HL-60/S4 (cell line): Measurements from ENCODE around the gene NEK11.

Experiments
- in situ Hi-C: fragments of 300-500 bp; cut with MboI; formaldehyde crosslinking; loops from 2 replicates; pipeline ENCODE4 v1.14.3; 2022; ENCODE audit warnings: low sequenced_read_pairs

Gene NEK11

DNA sequence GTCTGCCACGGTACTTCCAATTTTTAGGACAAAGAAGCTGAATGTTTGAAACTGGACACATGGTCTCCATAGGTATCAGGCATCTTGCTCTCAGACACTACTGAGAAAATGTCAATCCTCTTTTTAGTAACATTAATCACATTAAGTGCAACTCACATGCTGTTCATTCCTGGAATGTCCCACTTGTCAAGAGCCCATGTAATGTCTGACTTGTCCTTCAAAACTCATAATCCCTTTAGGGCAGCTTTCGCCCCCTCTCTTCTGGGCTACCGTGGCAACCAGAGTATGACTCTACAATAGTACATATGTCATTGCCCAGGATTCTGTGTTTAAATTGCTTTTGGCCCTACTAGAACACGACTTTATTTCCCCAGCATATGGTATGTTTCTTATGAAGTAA lies 367.2 kb downstream of the NEK11 start:
- in situ Hi-C loops, result no loop called here

DNA sequence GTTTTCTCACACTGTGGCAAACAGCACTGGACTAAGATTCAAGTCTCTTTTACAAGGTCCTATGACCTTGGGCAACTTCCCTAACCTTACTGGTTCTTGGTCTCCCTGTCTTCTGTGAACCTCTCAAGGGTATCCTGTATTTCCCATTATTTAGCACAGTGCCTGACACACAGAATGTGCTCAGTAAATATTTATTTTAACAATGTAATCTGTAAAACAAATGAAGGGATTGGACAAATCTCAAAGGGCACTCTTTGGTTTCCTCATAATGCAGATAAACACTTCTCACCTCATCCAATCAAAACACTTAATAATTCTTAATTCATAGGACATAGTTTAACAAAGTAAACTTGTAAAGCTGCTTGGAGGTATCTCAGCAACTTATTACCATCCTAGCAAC lies 367.7 kb downstream of the NEK11 start:
- in situ Hi-C loops, result no loop called here

DNA sequence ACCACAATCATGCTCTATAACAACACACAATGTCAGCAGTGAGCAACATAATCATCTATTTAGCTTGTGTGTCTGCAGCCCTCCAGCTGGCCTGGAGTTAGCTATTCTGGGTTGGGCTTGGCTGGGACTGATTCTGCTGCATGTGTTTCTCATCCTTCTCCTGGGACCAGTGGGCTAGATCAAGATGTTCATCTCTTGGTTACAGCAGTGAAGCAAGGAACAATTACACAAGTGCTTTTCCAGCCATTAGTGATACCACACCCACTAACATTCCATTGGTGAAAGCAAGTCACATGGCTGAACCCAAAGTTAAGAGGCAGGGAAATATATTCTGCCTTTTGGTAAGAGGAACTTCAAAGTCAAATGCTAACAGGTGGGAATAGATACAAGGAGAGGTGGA lies 369.5 kb downstream of the NEK11 start:
- in situ Hi-C loops, result no loop called here

DNA sequence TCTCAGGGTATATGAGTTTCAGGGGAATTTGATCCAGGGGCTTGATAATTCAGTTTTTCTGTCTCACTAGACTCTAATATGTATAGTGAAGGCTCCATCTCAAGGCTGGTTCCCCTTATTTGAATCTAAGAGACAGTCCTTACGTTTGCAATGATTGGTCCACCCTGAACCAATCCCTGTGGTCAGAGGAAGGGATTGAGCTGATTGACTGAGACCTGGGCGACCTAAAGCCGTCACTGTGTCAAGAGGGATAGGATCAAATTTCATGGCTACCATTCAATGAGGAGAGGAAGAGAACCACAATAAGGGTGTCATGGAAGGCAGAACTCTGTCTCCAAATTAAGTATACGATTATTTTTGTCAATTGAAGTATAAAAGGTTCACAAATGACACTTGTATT lies 371.2 kb downstream of the NEK11 start:
- in situ Hi-C loops, result no loop called here
